LHCN-M2 (cell line): ENCODE data around the gene EML2. TPM values are rescaled to one million over a fixed set of nuclear protein-coding genes. Genes with fewer than 3 reads are reported as not detected.
"Not testable (repeated sequence)": the region's sequence is repeated elsewhere in the genome, so short reads cannot be mapped to it uniquely, and the experiment has no call there.

Experiments
- DNase-seq: peaks from one replicate; pipeline ENCODE4 v3.0.0-alpha.2; 2012; ENCODE audit warnings: low read depth
- polyA plus RNA-seq: library from polyadenylated mRNA; unstranded; fragments of >200 nt; gene quantifications from one replicate; pipeline ENCODE4 v1.2.1, GENCODE V29; 2012; ENCODE audit warnings: missing spikeins
- total RNA-seq: library from RNA; depleted of rRNA; stranded (reverse); fragments of >200 nt; gene quantifications from 2 replicates; pipeline ENCODE4 v1.2.3, GENCODE V29; 2014; rRNA removed

Gene EML2
- 17.8 and 20.1 TPM in 2 replicates for total RNA-seq
- 16.8 TPM for polyA plus RNA-seq

DNA sequence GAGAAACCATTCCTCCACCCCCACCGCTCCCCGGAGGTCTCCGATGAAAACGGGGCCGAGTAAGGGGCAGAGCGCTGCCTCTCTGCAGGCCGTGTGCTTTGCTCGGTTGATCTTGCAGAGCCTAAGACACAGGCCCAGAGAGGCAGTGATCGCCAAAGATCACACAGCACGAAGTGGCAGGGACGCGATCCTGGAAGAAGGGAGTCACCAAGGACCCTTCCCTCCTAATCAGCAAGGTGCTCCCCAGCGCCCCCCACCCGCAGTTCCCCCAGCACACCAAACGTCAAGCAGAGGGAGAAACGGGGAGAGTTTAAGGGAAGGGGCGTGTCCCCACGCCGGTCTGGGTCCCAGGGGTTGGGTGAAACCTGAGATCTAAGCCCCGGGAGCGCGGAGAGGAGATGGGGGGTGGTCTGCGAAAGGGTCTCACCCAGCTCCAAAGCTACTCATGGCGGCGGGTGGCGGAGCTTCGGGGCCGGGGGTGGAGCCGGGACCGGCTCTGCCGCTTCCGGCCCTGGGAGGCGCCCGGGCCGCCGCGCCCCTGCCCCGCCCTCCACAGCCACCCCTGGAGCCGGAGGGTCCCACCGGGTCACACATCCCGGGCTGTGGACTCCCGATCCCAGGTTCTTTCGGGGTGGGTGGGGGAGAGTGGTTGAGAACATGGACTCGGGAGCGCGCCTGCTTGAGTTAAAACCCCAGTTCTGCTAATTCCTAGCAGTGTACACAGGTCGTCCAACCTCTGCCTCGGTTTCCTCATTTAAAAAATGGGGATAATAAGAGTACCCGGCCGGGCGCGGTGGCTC, at the start of gene EML2:
Gene EML2 (minus strand): TSS at position 468 of the 800 bp plus-strand sequence. CDS start 21 bp downstream, at position 447.
- peak; percentile 17 for DNase-seq

DNA sequence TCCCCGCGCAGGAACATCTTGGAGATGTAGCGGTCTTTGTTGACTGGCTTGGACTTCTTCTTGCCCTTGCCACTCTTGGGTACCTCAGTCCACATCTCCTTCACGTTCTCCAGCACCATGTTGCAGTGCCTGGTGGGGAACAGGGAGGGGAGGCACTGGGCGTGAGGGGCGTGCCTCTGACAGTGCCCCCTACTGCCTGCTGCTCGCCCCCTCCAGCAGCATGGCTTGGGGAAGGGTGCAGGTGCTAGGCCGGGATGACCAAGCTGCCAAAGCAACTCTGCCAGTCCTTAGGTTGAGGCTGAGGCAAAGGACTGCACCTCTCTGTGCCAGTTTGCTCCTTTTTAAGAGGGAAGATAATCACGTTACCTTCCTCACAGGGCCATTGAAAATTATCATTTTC, 48.4 kb upstream of the EML2 start:
- DNase-seq = no peak

DNA sequence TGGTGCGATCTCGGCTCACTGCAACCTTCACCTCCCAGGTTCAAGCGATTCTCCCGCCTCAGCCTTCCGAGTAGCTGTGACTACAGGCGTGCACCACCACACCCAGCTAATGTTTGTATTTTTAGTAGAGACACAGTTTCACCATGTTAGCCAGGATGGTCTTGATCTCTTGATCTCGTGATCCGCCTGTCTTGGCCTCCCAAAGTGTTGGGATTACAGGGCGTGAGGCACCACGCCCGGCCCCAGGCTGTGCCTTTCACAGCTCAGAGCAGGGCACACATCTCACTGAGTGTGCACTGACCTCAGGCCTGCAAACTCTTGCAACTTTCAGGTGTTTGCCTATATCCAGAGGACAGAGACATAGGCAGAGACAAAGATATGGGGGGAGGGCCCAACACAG, 45.8 kb upstream of the EML2 start:
- not testable (repeated sequence) for DNase-seq

DNA sequence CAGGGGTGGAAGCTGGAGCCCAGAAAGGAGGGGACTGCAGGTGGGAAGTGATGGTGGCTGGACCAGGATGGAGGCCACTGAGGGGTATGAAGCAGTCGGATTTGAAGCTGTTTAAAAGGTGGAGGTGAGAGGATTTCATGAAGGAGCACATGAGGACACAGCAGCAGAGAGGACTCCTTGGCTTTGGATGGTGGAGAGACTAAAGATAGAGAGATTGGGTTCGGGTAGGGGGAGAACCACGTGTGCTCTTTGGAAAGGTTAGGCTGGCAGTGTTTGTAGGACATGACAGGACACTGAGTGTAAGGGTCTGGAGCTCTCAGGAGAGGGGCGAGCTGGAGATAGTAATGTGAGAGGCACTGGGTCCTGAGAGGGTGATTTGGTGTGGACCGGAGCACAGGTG, 43.7 kb upstream of the EML2 start:
- no peak for DNase-seq

GRCh38 chr19:45682117-45682516, 42.9 kb upstream of the EML2 start:
- no peak for DNase-seq

DNA sequence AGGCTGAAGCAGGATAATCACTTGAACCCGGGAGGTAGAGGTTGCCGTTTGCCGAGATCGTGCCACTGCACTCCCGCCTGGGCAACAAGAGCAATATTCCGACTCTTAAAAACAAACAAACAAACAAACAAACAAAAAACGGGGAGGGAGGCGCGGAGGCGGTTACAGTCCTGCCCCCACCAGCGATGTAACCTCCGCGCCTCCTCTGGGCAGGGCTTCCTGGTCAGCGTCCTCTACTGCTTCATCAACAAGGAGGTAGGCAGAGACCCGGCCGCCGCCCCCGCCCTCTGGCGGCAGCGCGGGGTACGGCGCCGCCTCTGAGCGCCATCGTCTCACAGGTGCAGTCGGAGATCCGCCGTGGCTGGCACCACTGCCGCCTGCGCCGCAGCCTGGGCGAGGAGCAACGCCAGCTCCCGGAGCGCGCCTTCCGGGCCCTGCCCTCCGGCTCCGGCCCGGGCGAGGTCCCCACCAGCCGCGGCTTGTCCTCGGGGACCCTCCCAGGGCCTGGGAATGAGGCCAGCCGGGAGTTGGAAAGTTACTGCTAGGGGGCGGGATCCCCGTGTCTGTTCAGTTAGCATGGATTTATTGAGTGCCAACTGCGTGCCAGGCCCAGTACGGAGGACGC, 42.3 kb upstream of the EML2 start:
- peak; percentile 77 for DNase-seq

- peak; percentile 73 for DNase-seq
These were observed 38.4 kb upstream of the EML2 start for GRCh38 chr19:45677351-45678230.

- DNase-seq = no peak
These were observed 37.7 kb upstream of the EML2 start for GRCh38 chr19:45676851-45677263.

DNA sequence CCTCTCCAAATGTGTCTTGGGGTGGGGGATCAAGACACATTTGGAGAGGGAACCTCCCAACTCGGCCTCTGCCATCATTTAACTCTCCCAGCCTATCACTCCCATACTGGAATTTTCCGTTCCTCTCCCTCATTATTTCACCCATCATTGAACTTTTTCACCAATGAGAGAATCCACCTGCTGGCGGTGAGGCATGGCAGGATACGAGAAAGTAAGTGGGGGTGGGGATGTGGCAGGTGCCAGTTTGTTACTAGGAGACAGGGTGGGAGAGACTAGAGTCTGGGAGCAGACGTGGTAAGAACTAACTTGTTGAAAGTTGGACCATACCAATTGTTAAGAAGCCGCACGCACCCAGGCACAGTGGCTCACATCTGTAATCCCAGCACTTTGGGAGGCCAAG, 35.7 kb upstream of the EML2 start:
- DNase-seq = no peak

- DNase-seq = peak; percentile 51
These were observed 31.7 kb upstream of the EML2 start for GRCh38 chr19:45670670-45671453.

DNA sequence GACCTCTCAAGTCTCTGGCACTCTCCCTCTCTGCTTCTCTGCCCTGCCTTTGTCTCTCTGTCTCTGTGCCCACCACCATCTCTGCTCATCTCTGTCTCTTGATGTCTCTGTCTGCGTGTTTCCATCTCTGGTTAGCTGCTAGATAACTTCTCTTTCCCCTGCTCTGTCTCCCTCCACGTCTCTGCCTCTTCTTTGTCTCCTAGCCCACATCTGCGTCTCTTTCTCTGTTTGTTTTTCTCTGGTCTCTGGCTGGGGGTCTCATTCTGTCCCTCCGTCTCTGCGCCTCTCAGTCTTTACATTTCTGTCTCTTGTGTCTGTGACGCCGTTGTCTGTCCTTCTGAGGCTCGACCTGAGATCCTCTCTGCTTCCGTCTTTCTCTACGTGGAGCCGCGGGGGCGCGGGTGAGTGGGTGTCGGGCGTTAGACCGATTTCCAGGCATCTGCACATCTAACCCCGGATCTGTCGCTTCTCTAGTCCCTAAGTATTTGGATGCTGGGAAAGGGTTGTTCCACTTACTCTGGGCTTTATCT, 29.2 kb upstream of the EML2 start:
- no peak for DNase-seq

DNA sequence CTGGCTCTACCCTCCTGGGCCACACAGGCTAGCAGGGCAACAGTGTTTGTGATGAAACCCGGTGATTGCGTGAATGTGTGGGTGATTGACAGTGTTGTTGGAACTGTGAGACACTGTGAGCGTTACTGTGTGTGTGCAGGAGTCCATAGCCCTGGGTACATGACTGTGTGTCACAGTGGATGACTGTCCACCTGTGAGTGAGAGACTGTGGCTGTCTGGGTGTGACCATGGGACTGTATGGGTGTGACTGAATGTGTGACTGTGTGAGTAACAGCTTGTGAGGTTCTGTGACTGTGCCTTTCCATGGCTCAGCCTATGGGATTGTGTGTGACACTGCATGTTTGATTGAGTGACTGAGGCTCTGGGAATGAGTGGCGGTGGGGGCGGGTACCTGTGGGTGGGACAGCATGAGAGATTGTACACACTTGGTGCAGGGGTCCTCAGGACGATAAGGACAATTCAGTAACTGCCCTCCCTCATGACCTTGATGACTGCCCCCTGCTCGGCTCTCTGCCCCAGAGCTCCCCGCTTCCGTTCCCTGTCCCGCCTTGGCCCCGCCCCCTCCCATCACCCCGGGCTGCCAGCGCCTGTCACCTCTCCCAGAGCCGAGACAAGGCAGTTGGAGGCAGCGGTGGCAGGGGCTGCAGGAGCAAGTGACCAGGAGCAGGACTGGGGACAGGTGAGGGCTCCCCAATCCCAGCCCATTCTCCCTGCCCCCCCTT, 28.6 kb upstream of the EML2 start, which contains the start of gene GIPR:
Gene GIPR (plus strand): TSS at position 602 of the 722 bp plus-strand sequence. CDS start 1,300 bp downstream, outside the sequence.
- DNase-seq = peak; percentile 26

DNA sequence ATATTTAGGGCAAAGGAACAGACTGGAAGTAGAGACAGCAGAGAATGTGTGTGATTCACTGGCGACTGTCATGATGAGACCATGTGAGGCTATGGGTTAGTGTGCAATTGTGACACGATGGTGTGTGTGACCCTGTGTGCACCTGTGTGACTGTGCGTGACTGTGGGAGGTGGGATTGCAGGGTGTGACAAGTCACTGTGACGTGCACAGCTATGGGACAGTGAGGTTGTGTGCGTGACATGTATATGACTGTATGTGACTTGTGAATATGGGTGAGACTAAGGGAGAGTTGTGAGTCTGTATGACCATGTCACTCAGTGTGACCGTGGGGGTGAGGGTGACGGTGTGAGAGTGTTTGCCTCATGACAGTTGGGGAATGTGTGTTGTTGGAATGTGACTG, 25.4 kb upstream of the EML2 start:
- DNase-seq = no peak

- DNase-seq = no peak
These were observed 24.6 kb upstream of the EML2 start for GRCh38 chr19:45663800-45664199.

- no peak for DNase-seq
These were observed 21.4 kb upstream of the EML2 start for GRCh38 chr19:45660636-45661035.

DNA sequence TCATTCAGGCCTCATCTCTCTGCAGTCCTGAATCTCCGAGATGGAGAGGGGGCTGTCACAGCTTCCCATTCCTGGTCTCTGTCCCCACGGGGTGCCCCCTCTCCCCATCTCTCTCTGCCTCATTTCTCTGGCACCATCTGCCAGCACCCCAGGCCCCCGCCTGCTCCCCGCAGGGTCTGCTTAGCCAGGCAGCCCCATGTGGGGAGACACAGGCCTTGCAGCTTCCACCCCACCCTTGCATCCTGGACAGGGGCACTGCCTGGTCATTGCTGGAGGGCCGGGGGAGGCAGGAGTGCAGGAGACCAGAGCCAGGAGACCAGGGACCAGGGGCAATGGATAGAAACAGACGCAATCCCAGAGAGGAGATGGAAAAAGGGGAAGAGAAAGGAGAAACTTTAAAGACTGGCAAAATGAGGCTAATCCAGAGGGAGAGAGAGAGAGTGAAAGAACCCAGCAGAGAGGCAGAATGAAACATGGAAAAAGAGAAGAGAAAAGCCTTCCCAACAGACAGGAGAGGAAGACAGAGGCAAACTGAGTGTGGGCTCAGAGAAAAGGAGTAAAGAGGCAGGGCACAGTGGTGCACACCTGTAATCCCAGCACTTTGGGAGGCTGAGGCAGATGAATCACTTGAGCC, 20.0 kb upstream of the EML2 start:
- no peak for DNase-seq

GRCh38 chr19:45657520-45658167, 18.4 kb upstream of the EML2 start:
- DNase-seq = no peak

GRCh38 chr19:45655073-45655472, 15.9 kb upstream of the EML2 start:
- DNase-seq = no peak

DNA sequence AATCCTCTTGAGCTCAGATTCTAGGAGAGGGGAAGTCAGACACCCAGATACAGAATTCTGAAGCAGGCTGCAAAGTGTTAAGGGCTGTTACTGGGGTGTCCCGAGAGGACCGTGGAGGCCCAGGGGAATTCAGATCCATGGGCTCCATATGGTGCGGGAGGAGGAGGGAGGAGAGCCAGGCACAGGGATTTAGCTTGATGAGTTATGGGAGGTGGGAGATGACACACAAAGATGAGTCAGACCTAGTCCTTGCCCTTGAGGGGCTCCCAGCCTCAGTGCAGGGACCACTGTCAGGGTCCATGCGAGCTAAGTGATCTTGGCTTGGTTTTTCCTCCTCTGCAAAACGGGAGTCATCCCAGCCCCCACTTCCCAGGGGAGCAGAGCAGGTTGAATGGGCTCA, 14.4 kb upstream of the EML2 start:
- DNase-seq = no peak
